NCI-H82 treated with DMSO at 0.1 percent for 48 hours (cell line): ENCODE measurements around the gene EMILIN1.
"Not testable (repeated sequence)": the region's sequence is repeated elsewhere in the genome, so short reads cannot be mapped to it uniquely, and the experiment has no call there.

Experiments used
- DNase-seq: peaks from one replicate; lab custom pipeline; 2025; ENCODE audit not compliant: unreplicated experiment; lab: John Stamatoyannopoulos, UW

Gene EMILIN1

DNA sequence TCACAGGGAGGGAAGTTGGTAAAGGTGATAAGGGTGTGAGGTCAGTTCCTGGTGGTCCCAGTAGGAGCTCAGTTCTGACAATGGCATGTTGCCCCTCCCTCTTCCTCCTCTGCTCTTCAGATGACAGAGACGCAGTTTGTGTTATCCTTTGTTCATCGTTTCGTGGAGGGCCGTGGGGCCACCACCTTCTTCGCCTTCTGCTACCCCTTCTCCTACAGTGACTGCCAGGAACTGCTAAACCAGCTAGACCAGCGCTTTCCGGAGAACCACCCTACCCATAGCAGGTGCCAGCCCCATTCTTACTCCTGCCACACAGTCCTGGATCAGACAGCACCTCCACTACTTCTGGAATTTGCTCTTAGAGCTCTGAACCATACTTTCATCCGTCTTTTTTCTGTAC is 24.6 kb upstream of the EMILIN1 start:
- no peak for DNase-seq

DNA sequence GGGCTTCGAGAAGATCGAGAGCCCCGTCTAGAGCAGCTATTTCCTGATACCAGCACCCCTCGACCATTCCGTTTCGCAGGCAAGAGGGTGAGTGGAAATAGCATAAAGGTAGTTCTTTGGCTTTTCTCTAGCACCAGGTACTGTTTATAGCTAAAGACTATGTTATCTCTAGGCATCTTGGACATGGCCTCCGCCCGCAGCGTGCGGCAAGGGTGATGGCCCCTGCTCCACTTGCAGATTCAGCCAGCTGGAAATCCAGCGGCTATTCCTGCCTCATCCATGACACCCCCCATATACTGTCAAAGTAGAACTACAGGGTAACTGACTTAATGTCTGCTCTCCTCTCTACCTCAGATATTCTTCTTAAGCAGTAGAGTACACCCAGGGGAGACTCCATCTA is 23.7 kb upstream of the EMILIN1 start:
- no peak for DNase-seq

DNA sequence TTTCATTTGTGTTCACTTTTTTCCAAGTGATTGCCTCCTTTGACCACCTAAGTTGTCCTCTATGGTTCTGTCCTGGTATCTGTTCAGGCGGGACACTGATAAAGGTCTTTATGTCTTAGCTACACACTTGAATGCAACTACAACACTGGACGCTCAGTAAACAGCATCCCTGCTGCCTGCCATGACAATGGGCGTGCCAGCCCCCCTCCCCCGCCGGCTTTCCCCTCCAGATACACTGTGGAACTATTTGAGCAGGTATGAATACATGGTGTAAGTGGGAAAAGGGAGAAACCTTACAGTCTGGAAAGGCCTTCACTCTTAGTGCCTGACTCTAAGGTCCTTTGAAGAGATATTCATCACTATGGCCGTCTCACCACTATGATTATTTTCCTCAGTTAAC is 21.2 kb upstream of the EMILIN1 start:
- no peak for DNase-seq

DNA sequence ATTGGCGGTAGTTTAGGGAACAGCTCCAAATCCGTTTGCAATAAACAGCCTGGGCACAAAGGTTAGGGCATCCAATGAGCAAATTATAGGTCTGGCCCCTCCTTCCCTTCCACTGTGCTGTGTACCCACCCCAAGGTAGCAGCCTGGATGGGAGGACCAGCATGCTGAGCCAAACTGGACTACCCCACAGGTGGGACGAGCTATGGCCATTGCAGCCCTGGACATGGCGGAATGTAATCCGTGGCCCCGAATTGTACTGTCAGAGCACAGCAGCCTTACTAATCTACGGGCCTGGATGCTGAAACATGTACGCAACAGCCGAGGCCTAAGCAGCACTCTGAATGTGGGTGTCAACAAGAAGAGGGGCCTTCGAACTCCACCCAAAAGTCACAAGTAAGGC is 20.2 kb upstream of the EMILIN1 start:
- no peak for DNase-seq

DNA sequence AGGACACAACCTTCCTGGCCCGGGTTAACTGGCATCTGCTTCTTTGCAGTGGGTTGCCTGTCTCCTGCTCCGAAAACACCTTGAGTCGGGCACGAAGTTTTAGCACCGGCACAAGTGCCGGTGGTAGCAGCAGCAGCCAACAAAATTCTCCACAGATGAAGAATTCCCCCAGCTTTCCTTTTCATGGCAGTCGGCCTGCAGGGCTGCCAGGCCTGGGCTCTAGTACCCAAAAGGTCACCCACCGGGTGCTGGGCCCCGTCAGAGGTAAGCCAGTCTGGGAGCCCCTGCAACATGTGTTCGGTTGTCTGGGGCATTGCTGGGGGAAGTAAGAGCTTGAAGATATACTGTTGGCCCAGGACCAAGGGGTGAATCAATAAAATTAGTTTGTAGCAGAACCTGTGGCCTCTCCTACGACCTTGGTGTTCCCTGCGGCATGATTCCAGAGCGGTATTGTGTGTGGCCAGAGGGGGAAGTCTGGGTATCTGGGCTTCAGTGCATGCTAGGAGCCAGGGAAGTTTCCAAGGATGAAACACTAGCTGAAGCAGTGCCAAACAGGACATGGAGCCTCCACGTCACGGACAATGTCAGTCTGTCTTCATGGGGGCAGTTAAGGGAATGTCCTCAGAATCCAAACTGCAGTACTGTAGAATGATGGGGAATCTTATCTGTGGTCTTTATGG is 19.1 kb upstream of the EMILIN1 start:
- DNase-seq: no peak

DNA sequence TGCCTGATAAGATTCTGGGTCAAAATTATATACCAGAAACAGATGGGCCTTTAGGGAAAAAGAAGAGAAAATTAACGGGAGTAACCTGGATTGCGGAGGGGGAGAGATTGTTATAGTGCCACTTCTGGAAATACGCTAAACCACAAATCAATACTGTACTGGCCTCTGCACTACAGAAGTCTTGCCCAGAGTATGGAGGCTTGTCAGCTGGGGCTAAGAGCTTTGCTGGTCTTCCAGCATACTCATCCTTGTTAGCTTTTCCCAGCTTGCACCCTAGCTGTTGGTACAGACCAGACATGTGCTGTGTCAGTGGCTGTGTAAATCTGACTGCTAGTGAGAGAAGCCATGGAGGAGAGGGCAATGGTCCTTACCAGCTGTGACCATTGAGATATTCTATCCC is 18.1 kb upstream of the EMILIN1 start:
- no peak for DNase-seq

DNA sequence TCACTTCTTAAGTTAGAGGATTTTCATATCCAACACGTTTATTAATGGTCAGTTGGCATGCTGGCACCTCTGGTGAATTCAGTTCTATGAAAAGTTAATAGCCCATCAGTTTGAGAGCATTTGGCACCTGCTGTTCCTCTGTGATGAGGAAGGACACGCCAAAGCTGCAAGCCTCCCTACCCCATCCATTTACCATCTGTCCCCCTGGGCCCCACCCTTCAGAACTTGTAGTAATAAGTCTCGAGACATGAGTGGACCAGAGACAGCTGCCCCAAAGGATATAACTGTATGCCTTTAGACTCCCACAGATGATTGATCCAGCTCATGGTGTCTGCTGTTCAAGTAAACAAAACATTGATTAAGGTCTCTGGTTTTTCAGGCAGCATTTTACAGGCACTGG is 13.3 kb upstream of the EMILIN1 start:
- DNase-seq: no peak

DNA sequence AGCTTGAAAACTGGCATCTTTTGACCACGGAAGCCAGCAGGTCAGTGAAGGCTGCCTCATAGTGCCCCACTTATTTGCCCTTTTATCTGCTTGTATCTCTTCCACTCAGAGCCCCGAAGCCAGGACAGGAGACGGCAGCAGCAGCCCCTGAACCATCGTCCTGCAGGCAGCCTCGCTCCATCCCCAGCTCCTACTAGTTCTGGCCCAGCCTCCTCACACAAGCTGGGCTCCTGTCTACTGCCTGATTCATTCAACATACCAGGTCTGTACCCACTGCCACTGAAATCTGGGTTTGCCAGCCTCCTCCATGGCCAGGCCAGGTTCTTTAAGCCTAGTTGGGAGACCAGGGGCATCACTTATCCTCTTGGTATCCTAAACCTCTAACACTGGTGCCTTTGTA is 11.0 kb upstream of the EMILIN1 start:
- DNase-seq: no peak

DNA sequence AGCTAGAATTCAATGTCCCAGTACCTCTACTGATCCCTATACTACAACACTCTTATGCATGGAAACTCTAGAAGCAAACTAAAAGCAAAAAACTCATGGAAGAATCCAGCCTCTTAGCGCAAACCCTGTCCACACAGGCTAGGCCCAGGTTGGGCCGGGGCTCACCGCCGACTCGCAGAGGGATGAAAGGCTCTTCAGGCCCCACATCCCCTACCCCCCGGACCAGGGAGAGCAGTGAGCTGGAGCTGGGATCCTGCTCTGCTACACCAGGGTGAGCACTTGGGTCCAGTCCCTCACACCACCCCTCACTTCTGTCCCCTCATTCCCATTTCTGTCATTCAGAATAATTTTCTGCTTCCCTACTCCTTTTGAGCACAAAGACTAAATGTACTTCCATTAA is 9.0 kb upstream of the EMILIN1 start:
- no peak for DNase-seq

DNA sequence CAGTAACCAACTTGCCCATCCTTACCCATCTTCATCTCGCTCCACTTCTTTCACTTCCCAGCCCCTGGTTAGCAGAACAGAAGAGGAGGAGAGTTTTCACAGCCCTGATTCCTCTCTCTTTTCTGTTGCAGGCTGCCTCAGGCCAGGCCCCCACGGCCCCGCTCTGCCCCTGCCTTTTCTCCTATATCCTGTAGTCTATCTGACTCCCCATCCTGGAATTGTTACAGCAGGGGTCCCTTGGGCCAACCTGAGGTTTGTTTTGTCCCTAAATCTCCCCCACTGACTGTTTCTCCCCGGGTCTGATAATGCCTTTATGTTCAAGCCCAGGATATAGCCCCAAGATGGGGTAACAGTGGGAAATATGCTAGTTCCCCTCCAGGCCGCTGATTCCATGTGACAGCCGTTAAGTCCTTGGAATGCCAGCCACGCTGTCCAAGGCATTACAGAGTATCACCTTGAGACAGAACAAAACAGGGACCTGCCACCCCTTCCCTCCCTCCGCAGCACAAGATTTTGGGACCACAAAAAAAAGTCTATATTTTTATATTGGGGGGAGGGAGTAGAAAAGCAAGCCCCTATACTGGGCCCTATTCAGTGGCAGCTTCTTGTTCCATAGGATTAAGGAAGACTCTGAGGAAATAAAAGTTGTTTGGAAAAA is 8.3 kb upstream of the EMILIN1 start:
- no peak for DNase-seq

DNA sequence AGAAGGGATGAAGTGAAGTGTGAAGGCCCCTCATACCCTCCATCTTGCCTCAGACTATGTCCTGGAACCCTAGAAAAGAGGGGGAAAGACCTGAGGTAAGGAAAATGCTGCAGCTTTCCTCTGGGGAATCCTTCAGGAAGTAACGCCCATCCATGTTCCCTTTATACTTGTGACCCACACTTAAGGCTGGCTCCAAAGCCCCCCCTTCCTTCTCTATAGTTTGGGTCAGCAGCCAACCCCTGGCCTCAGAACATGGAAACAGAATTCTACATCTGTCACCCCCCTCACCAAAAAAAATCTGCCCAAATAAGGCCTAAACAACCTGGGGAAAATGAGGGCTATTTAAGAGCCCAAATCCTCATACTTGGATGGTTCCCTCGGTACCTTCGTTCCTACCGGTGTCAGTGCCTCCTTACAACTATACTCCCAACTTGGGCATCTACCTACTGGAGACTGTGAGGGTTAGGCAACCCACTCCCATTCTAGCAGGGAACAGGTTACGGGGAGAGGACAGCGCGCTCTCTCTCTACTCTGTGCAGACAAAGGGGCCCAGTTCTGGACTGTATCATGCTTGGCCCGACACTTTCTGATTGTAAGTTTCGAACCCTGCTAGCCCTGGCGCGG is 7.7 kb upstream of the EMILIN1 start:
- no peak for DNase-seq

DNA sequence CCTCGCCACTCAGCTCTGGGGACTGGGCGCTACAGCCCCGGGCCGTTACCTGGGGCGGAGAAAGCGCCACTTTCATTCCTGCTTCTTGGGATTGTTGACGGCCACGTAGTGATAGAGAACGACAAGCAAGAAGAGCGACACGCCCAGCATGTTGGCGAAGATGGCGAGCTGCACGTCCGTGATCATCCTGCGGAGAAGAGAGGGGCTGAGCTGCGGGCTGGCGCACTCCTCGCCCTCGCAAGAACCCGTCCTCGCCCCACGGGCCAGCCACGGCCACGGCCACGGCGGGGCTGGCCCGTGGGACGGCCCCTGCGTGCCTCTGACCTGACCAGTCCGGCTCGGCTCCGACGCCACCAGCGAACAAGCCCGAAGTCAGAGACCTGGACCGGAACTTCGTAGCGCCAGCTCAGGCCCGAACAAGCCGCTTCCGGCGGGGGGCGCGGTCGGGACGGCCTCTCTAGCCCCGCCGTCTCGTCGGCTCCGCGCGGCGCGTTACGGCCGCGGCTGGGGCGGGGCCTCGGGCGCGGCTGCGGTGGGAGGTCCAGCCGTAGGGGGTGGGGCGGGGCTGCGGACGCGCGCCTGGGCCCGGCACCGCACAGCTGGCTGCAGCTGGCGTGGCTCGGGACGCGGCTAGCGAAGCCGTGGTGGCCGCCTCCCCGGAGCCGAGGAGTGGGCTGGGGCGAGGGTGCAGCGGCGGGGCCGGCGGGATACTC is 7.0 kb upstream of the EMILIN1 start, which contains the start of gene OST4:
Gene OST4, minus strand, starts transcription at position 378 of the 713 bp plus-strand sequence.
- DNase-seq: peak; percentile 38

DNA sequence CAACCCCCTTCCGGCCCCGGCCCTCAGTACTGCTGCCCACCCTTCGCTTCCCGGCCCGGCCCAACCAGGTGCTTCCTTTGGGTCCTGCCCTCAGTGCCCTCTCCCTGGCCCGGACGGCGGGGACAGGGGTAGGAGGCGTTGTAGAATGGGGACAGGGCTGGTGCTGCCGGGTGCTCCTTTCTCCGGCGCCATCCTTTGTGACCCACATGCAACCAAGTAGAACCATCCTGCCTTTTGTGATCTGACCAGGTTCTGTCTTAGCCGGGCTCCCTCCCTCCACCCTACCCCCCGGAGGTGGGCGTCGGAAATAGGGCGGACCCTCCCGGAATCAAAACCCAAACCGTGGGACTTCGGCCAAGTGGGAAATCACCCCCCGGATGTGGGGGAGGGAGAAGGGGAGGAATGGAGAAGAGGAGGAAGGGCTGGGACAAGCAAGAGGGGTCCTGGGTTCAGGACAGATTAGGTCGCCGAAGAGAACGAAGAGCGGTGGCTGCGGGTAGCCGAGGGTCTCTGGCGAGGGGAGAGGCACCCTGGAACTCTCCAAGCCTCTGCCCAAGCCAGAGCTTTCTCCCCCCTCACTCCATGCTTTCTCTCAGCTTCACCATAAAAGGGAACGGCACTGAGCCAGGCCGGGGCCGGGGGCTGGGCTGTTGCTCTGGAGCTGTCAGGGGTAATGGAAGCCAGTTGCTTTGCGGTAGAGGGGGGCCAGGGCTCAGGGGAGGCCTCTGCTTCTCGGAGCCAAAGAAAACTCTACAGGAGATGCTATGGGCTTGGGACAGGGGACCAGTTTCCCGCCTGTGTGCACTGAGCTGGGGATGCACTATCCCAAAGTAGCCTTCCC is 6.2 kb upstream of the EMILIN1 start:
- DNase-seq: no peak

DNA sequence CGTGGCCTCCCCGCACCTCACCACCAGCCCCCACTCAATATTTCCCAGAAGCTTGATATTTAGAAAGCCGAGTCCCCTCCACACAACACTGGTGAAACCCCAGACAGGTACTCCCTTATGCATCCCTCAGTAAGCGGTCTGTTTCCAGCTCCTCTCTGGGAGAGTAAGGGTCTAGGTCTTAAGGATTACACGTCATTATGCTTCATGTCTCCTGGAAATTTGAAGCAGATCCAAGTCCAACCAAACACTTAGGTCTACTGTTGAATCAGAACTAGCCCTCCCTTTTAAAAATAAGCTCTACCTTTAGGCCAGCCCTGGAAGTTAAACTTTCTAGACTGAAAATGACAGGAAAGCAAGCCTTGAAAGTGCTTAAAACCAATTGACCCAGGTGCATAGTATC is 5.5 kb upstream of the EMILIN1 start:
- no peak for DNase-seq

DNA sequence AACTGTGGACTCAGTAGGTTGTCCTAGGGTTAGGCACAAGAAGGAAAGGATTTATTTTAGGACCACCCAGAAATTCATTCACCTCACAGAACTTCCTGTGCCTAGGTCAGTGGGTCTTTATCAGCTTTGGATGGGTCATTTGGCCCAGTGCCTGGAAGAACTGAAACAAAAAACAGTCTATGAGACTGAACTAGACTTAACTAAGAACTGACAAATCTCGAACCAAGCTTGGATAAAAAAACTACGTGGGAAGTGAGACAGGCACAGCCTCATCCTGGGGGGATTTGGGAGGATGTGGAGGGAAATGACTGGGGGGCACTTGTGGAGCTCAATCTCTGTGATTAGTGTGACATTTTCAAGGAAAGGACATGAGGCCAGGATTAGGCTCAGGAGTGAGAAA is 4.6 kb upstream of the EMILIN1 start:
- DNase-seq: no peak

DNA sequence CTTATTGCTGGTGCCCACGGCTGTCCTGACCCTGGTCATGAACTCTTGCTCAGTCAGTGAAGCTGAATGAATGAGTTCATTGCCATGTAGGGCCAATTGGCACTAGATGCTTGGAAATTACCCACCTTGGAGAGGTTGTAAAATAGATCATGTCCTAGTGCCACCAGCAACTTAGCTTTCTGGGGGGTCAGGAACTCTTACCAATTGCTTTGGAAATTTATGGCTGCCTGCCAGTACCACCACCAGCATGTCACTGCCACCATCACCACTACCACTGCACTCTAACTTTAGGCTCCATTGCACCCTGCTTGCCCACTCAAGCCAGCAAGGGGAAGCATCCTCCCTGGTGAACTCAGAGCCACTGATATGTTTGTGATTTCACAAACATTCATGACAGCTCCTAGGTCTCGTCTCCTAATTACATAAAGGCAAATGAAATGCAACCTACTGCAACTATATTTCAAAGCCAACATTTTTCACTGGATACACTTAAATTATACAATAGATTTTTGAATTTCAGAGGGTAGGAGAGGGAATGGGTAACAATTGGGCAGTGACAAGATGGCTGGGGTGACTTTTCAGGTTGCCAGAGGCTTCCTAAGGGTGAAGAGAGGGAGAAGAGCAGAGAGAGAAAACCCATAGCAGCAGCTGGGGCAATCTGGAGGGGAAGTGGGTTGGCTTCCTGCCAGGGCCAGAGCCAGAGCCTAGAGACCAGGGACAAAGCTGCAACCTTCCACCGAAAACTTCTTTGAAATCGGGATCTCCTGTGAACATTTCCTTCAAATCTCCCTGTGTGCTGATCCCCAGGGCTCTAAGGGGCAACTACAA is 3.5 kb upstream of the EMILIN1 start:
- DNase-seq: peak; percentile 18

DNA sequence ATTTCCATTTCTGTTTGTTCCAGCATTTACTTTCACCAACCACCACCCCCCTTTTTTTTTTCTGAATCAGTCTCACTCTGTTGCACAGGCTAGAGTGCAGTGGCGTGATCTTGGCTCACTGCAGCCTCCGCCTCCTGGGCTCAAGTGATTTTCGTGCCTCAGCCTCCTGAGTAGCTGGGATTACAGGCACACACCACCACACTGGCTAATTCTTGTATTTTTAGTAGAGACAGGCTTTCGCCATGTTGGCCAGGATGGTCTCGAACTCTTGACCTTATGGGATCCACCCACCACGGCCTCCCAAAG is 2.9 kb upstream of the EMILIN1 start:
- DNase-seq: not testable (repeated sequence)

DNA sequence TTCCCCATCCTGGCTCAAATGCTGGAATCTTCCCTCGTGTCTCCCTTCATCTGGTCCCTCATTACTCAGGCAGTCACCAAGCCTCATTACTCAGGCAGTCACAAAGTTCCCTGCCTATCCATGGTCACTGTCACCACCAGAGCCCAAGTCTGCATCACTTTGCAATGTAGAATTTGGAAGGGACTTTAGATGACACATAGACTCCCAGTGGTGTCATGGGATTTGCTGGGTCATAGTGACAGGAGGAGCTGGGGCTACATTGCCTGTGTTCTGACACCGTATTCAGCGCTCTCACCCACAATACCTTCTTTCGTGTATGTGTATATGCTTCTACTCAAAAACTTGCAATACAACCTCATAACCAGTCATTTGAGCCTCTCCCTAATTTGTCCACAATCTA is 2.1 kb upstream of the EMILIN1 start:
- DNase-seq: no peak

DNA sequence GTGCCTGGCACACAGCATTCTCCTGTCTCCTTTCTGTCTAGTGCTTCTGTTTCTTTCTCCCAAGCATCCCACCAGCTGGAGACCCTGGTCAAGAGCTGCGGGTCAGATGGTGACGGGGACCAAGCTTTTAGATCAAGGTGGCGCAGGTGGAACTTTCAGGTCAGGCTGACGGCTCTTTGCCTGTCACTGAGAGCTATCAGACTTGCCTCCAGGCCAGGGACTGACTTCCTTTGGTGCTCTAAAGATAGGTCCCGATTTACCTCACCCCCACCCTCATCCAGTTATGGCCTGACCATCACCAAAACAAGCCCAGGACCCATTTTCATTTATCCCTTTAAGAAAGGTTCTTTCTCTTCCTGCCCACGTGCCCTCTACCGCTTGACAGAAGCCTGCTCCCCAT is 1.2 kb upstream of the EMILIN1 start:
- no peak for DNase-seq
